ENCODE data around the gene CYTH1. TPM values are rescaled to one million over a fixed set of nuclear protein-coding genes. Genes with fewer than 3 reads are reported as not detected.
A peak's percentile ranks its signal among the peaks of the same experiment; 100 is the strongest.

CYTH1 gene
- total and polyA plus RNA-seq, 4 donors: 28.1 to 50.4 (median 42.4) TPM

- no peaks in the 10 kb centered on the region for H3K27me3 ChIP-seq (ENCODE audit: control insufficient read depth, insufficient read depth, low read length)
- peak overlapping the region; percentile 16 for H3K27ac ChIP-seq (ENCODE audit: low read depth, low read length)
- 84% methylated on average over 3 of the region's 6 CpGs for WGBS (ENCODE audit: insufficient coverage)
- no peaks in the 10 kb centered on the region for H3K9me3 ChIP-seq (ENCODE audit: control insufficient read depth, insufficient read depth, low read length)
- peaks cover 22% of the 10 kb centered on the region for H3K4me1 ChIP-seq (ENCODE audit: control insufficient read depth, insufficient read depth, low read length)
- no peaks in the 10 kb centered on the region for H3K36me3 ChIP-seq (ENCODE audit: control insufficient read depth, insufficient read depth, low read length)
- DNase-seq (ENCODE audit: low read depth in 4 of 6, low spot score in 6 of 6): no peak
- peak overlapping the region; percentile 19 for H3K4me3 ChIP-seq (ENCODE audit: low read depth, low read length)
These were observed 46.1 kb downstream of the CYTH1 start for GRCh38 chr17:78735832-78736525.

GRCh38 chr17:78734793-78735641 is 47.1 kb downstream of the CYTH1 start:
- 93% methylated on average over 13 of the region's 16 CpGs for WGBS (ENCODE audit: insufficient coverage)
- Histone ChIP-seq H3K4me1 (ENCODE audit: control insufficient read depth, insufficient read depth, low read length) (peaks cover 22% of the 10 kb centered on the region), H3K4me3 (ENCODE audit: low read depth, low read length) (no peak overlapping the region), H3K27ac (ENCODE audit: low read depth, low read length) (no peak overlapping the region), H3K9me3 (ENCODE audit: control insufficient read depth, insufficient read depth, low read length) (no peaks in the 10 kb centered on the region), H3K27me3 (ENCODE audit: control insufficient read depth, insufficient read depth, low read length) (no peaks in the 10 kb centered on the region), H3K36me3 (ENCODE audit: control insufficient read depth, insufficient read depth, low read length) (no peaks in the 10 kb centered on the region)
- DNase-seq (ENCODE audit: low read depth in 4 of 6, low spot score in 6 of 6): no peak

GRCh38 chr17:78732354-78732753 is 49.7 kb downstream of the CYTH1 start:
- no peaks in the 10 kb centered on the region for H3K27me3 ChIP-seq (ENCODE audit: control insufficient read depth, insufficient read depth, low read length)
- peak in 1 of 6 donors; percentile 63 for DNase-seq (ENCODE audit: low read depth in 4 of 6, low spot score in 6 of 6)
- WGBS (ENCODE audit: insufficient coverage): no CpG with 5 or more reads among the region's 1 CpG
- H3K4me3 ChIP-seq (ENCODE audit: low read depth, low read length): no peak overlapping the region
- no peak overlapping the region for H3K27ac ChIP-seq (ENCODE audit: low read depth, low read length)
- peaks cover 18% of the 10 kb centered on the region for H3K4me1 ChIP-seq (ENCODE audit: control insufficient read depth, insufficient read depth, low read length)
- peaks cover 2% of the 10 kb centered on the region for H3K36me3 ChIP-seq (ENCODE audit: control insufficient read depth, insufficient read depth, low read length)
- no peaks in the 10 kb centered on the region for H3K9me3 ChIP-seq (ENCODE audit: control insufficient read depth, insufficient read depth, low read length)

GRCh38 chr17:78731904-78732303 is 50.2 kb downstream of the CYTH1 start:
- Histone ChIP-seq H3K4me3 (ENCODE audit: low read depth, low read length) (no peak overlapping the region), H3K9me3 (ENCODE audit: control insufficient read depth, insufficient read depth, low read length) (no peaks in the 10 kb centered on the region), H3K4me1 (ENCODE audit: control insufficient read depth, insufficient read depth, low read length) (peaks cover 18% of the 10 kb centered on the region), H3K27me3 (ENCODE audit: control insufficient read depth, insufficient read depth, low read length) (no peaks in the 10 kb centered on the region), H3K27ac (ENCODE audit: low read depth, low read length) (no peak overlapping the region), H3K36me3 (ENCODE audit: control insufficient read depth, insufficient read depth, low read length) (peaks cover 2% of the 10 kb centered on the region)
- no peak for DNase-seq (ENCODE audit: low read depth in 4 of 6, low spot score in 6 of 6)
- 96% methylated on average over 3 of the region's 5 CpGs for WGBS (ENCODE audit: insufficient coverage)

GRCh38 chr17:78729641-78730040 is 52.4 kb downstream of the CYTH1 start:
- Histone ChIP-seq H3K4me1 (ENCODE audit: control insufficient read depth, insufficient read depth, low read length) (peaks cover 21% of the 10 kb centered on the region), H3K27ac (ENCODE audit: low read depth, low read length) (no peak overlapping the region), H3K36me3 (ENCODE audit: control insufficient read depth, insufficient read depth, low read length) (peaks cover 2% of the 10 kb centered on the region), H3K27me3 (ENCODE audit: control insufficient read depth, insufficient read depth, low read length) (no peaks in the 10 kb centered on the region), H3K4me3 (ENCODE audit: low read depth, low read length) (no peak overlapping the region), H3K9me3 (ENCODE audit: control insufficient read depth, insufficient read depth, low read length) (no peaks in the 10 kb centered on the region)
- DNase-seq (ENCODE audit: low read depth in 4 of 6, low spot score in 6 of 6): no peak
- WGBS (ENCODE audit: insufficient coverage): no CpG with 5 or more reads among the region's 1 CpG

GRCh38 chr17:78728495-78728894 is 53.6 kb downstream of the CYTH1 start:
- Histone ChIP-seq H3K9me3 (ENCODE audit: control insufficient read depth, insufficient read depth, low read length) (no peaks in the 10 kb centered on the region), H3K36me3 (ENCODE audit: control insufficient read depth, insufficient read depth, low read length) (peaks cover 2% of the 10 kb centered on the region), H3K4me3 (ENCODE audit: low read depth, low read length) (no peak overlapping the region), H3K27me3 (ENCODE audit: control insufficient read depth, insufficient read depth, low read length) (no peaks in the 10 kb centered on the region), H3K27ac (ENCODE audit: low read depth, low read length) (no peak overlapping the region), H3K4me1 (ENCODE audit: control insufficient read depth, insufficient read depth, low read length) (peaks cover 27% of the 10 kb centered on the region)
- WGBS (ENCODE audit: insufficient coverage): no CpG with 5 or more reads among the region's 7 CpGs
- DNase-seq (ENCODE audit: low read depth in 4 of 6, low spot score in 6 of 6): no peak

GRCh38 chr17:78727476-78728229 is 54.4 kb downstream of the CYTH1 start:
- Histone ChIP-seq H3K27me3 (ENCODE audit: control insufficient read depth, insufficient read depth, low read length) (no peaks in the 10 kb centered on the region), H3K27ac (ENCODE audit: low read depth, low read length) (no peak overlapping the region), H3K4me1 (ENCODE audit: control insufficient read depth, insufficient read depth, low read length) (peaks cover 29% of the 10 kb centered on the region), H3K4me3 (ENCODE audit: low read depth, low read length) (no peak overlapping the region), H3K36me3 (ENCODE audit: control insufficient read depth, insufficient read depth, low read length) (peaks cover 2% of the 10 kb centered on the region), H3K9me3 (ENCODE audit: control insufficient read depth, insufficient read depth, low read length) (no peaks in the 10 kb centered on the region)
- no peak for DNase-seq (ENCODE audit: low read depth in 4 of 6, low spot score in 6 of 6)
- WGBS (ENCODE audit: insufficient coverage): 92% methylated on average over 4 of the region's 11 CpGs

GRCh38 chr17:78727057-78727456 is 55.0 kb downstream of the CYTH1 start:
- DNase-seq (ENCODE audit: low read depth in 4 of 6, low spot score in 6 of 6): no peak
- H3K27me3 ChIP-seq (ENCODE audit: control insufficient read depth, insufficient read depth, low read length): no peaks in the 10 kb centered on the region
- 81% methylated on average over 4 of the region's 5 CpGs for WGBS (ENCODE audit: insufficient coverage)
- no peaks in the 10 kb centered on the region for H3K9me3 ChIP-seq (ENCODE audit: control insufficient read depth, insufficient read depth, low read length)
- H3K4me3 ChIP-seq (ENCODE audit: low read depth, low read length): no peak overlapping the region
- H3K36me3 ChIP-seq (ENCODE audit: control insufficient read depth, insufficient read depth, low read length): peaks cover 2% of the 10 kb centered on the region
- peaks cover 33% of the 10 kb centered on the region for H3K4me1 ChIP-seq (ENCODE audit: control insufficient read depth, insufficient read depth, low read length)
- H3K27ac ChIP-seq (ENCODE audit: low read depth, low read length): no peak overlapping the region

GRCh38 chr17:78726513-78726912 is 55.6 kb downstream of the CYTH1 start:
- no peak overlapping the region for H3K27ac ChIP-seq (ENCODE audit: low read depth, low read length)
- H3K27me3 ChIP-seq (ENCODE audit: control insufficient read depth, insufficient read depth, low read length): no peaks in the 10 kb centered on the region
- H3K36me3 ChIP-seq (ENCODE audit: control insufficient read depth, insufficient read depth, low read length): peaks cover 2% of the 10 kb centered on the region
- 96% methylated on average over 9 of the region's 13 CpGs for WGBS (ENCODE audit: insufficient coverage)
- no peaks in the 10 kb centered on the region for H3K9me3 ChIP-seq (ENCODE audit: control insufficient read depth, insufficient read depth, low read length)
- H3K4me3 ChIP-seq (ENCODE audit: low read depth, low read length): no peak overlapping the region
- no peak for DNase-seq (ENCODE audit: low read depth in 4 of 6, low spot score in 6 of 6)
- peaks cover 39% of the 10 kb centered on the region for H3K4me1 ChIP-seq (ENCODE audit: control insufficient read depth, insufficient read depth, low read length)

Data from spinal cord (tissue), 10 donors.